Thoracic aorta (tissue), 2 donors: ENCODE data around the gene IL1RAP. TPM values are rescaled to one million over a fixed set of nuclear protein-coding genes. Genes with fewer than 3 reads are reported as not detected.

Experiments
- ATAC-seq: fragments of 150-250 bp; one replicate; pipeline ENCODE4 v1.8.0; 2017; ENCODE audit warnings: low read depth; ENCODE audit not compliant: insufficient number of reproducible peaks, low FRiP score
- DNase-seq: peaks from one replicate; pipeline ENCODE4 v3.0.0-alpha.2; 2020; ENCODE audit warnings: low spot score
- H3K27ac ChIP-seq, 2 donors: fragments of 200-600 bp; sonication (generic); 1 replicate in 1 of 2; 2 replicates in 1 of 2; pipeline ENCODE4 v1.5.1; 2016; ENCODE audit warnings: mild to moderate bottlenecking in 2 of 2, moderate library complexity in 2 of 2
- H3K27me3 ChIP-seq: fragments of 200-600 bp; sonication (generic); replicated peaks from 2 replicates; pipeline ENCODE4 v1.6.0; 2016; ENCODE audit warnings: mild to moderate bottlenecking; ENCODE audit not compliant: insufficient read depth
- H3K36me3 ChIP-seq: fragments of 200-600 bp; sonication (generic); one replicate; pipeline ENCODE4 v1.5.1; 2016
- H3K4me1 ChIP-seq, 2 donors: fragments of 200-600 bp; sonication (generic); 1 replicate in 1 of 2; 2 replicates in 1 of 2; pipeline versions ENCODE4 v1.5.1 to v1.6.0; 2016; ENCODE audit warnings: low read depth in 2 of 2, mild to moderate bottlenecking in 1 of 2; ENCODE audit not compliant: control insufficient read depth in 1 of 2
- H3K4me3 ChIP-seq: fragments of 200-600 bp; sonication (generic); 2 replicates; pipeline ENCODE4 v1.5.1; 2016; ENCODE audit warnings: mild to moderate bottlenecking
- H3K9me3 ChIP-seq: fragments of 200-600 bp; sonication (generic); 2 replicates; pipeline ENCODE4 v1.5.1; 2016
- CTCF ChIP-seq: fragments of 200-600 bp; sonication (generic); IDR thresholded peaks from one replicate; pipeline ENCODE4 v1.5.1; 2019; ENCODE audit warnings: antibody characterized with exemption
- total RNA-seq, 2 donors: library from RNA; depleted of rRNA; stranded (reverse); fragments of >200 nt; gene quantifications; one replicate each; pipeline versions ENCODE4 v1.1.0 to v1.2.3, GENCODE V29; 2016

IL1RAP gene
- total RNA-seq, 2 donors from 2014 or later = 19.8 to 32.9 TPM

GRCh38 chr3:190541008-190541407 lies 27.1 kb downstream of the IL1RAP start:
- Histone ChIP-seq H3K36me3 (no peaks in the 10 kb centered on the region), H3K4me3 (no peak overlapping the region), H3K27ac (no peak overlapping the region), H3K27me3 (no peaks in the 10 kb centered on the region), H3K9me3 (no peaks in the 10 kb centered on the region), H3K4me1 (no peaks in the 10 kb centered on the region)
- ATAC-seq (no peak), DNase-seq (no peak)
- TF ChIP-seq CTCF = no peak

DNA sequence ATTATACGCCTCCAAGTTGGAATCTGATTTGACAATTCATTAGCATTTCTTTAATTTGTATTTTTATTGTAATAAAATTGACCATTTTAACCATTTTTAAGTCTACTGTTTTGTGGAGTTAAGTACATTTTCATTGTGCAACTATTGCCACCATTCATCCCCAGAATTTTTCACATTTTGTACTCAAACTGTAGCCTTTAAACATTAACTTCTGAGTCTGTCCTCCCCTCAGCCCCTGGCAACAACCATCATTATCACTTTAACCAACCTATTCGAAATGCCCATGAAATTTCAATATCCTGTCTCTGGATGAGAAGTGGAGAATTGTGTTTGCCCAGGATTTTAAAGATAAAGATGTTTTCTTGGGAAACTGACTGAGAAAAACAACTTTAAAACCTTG lies 27.7 kb downstream of the IL1RAP start:
- DNase-seq = no peak
- H3K27me3 ChIP-seq = no peaks in the 10 kb centered on the region
- ATAC-seq = no peak
- H3K27ac ChIP-seq = no peak overlapping the region
- H3K9me3 ChIP-seq = no peaks in the 10 kb centered on the region
- no peaks in the 10 kb centered on the region for H3K36me3 ChIP-seq
- no peaks in the 10 kb centered on the region for H3K4me1 ChIP-seq
- H3K4me3 ChIP-seq = no peak overlapping the region
- TF ChIP-seq CTCF = no peak

DNA sequence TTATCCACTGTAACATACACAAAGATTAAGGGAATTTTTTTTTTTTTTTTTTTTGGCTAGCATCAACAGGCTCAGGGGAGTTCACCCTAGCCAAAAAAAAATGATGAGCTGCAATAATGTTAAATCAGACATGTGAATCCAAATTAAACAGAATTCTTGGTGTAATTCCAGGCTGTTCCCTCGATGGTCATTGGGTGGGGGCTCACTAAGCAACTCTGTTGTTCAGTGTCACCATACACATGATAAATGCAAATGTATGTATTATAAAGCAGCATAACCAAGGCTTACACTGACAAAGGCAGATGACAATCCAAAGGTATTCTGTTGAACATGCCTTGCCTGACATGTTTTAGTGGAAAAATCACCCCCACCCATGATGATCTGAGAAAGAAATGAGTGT lies 29.0 kb downstream of the IL1RAP start:
- ATAC-seq (no peak), DNase-seq (no peak)
- no peak for TF ChIP-seq CTCF
- H3K36me3 ChIP-seq = no peaks in the 10 kb centered on the region
- no peaks in the 10 kb centered on the region for H3K4me1 ChIP-seq
- no peak overlapping the region for H3K27ac ChIP-seq
- H3K9me3 ChIP-seq = no peaks in the 10 kb centered on the region
- H3K27me3 ChIP-seq = no peaks in the 10 kb centered on the region
- H3K4me3 ChIP-seq = no peak overlapping the region

- Histone ChIP-seq H3K36me3 (no peaks in the 10 kb centered on the region), H3K27me3 (no peaks in the 10 kb centered on the region), H3K9me3 (no peaks in the 10 kb centered on the region), H3K4me3 (no peak overlapping the region), H3K27ac (no peak overlapping the region), H3K4me1 (no peaks in the 10 kb centered on the region)
- DNase-seq (no peak), ATAC-seq (no peak)
- TF ChIP-seq CTCF = no peak
Measured at GRCh38 chr3:190543671-190544070, 29.8 kb downstream of the IL1RAP start.

GRCh38 chr3:190545191-190545590 lies 31.3 kb downstream of the IL1RAP start:
- no peak for TF ChIP-seq CTCF
- Histone ChIP-seq H3K36me3 (no peaks in the 10 kb centered on the region), H3K4me3 (no peak overlapping the region), H3K27ac (no peak overlapping the region), H3K9me3 (no peaks in the 10 kb centered on the region), H3K4me1 (no peaks in the 10 kb centered on the region), H3K27me3 (no peaks in the 10 kb centered on the region)
- DNase-seq = no peak
- no peak for ATAC-seq
